Measurements from ENCODE around the gene GULP1. TPM values are rescaled to one million over a fixed set of nuclear protein-coding genes. Genes with fewer than 3 reads are reported as not detected.
A peak's percentile ranks its signal among the peaks of the same experiment; 100 is the strongest.

The GULP1 gene
- total RNA-seq, 2 donors from 2014 or later = 15.3 to 26.5 TPM

DNA sequence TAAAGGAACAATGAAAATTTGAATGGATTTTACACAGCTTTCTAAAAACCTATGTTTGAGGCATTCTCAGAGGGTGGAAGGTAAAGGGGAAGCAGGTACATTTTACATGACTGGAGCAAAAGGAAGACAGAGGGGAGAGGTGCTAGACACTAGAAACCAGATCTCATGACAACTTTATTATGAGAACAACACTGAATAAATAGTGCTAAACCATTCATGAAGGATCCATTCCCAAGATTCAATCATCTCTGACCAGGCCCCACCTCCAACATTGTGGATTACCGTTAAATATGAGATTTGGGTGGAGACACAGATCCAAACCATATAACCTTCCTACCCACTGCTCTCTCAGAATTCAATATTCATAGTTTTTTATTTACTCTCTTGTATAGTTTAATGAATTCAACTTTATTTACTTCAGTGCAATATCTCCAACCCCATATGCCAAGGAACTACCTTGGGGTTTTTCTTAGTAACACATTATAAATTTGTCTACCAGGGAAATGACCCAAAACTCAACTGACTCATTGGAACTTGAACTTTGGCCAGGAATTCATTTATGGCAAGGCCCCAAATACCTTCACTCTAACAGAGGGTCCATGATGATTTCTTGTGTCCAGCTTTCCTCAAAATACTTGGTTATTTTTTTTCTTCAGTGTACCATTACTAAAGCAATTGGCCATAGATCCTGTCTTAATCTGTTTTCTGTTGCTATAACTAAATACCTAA, 317.8 kb downstream of the GULP1 start:
- Mint-ChIP-seq H3K27me3 (ENCODE audit: insufficient read depth) (no peaks in the 10 kb centered on the region), H3K4me3 (no peak overlapping the region), H3K36me3 (ENCODE audit: low read depth) (peaks cover 1% of the 10 kb centered on the region), H3K9me3 (peaks cover 9% of the 10 kb centered on the region), H3K27ac (no peak overlapping the region), H3K4me1 (peaks cover 6% of the 10 kb centered on the region)
- TF ChIP-seq, protein P1, sequence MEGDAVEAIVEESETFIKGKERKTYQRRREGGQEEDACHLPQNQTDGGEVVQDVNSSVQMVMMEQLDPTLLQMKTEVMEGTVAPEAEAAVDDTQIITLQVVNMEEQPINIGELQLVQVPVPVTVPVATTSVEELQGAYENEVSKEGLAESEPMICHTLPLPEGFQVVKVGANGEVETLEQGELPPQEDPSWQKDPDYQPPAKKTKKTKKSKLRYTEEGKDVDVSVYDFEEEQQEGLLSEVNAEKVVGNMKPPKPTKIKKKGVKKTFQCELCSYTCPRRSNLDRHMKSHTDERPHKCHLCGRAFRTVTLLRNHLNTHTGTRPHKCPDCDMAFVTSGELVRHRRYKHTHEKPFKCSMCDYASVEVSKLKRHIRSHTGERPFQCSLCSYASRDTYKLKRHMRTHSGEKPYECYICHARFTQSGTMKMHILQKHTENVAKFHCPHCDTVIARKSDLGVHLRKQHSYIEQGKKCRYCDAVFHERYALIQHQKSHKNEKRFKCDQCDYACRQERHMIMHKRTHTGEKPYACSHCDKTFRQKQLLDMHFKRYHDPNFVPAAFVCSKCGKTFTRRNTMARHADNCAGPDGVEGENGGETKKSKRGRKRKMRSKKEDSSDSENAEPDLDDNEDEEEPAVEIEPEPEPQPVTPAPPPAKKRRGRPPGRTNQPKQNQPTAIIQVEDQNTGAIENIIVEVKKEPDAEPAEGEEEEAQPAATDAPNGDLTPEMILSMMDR (conservative IDR thresholded peaks at IDR 0.05) = no peak
- no peaks in the 10 kb centered on the region for H3K27me3 ChIP-seq (ENCODE audit: control insufficient read depth, insufficient read depth, low read length, poor library complexity, severe bottlenecking)
- no peak overlapping the region for H3K9ac ChIP-seq (ENCODE audit: extremely low read depth, low read length, poor library complexity, severe bottlenecking)
- peaks cover 5% of the 10 kb centered on the region for H3K4me1 ChIP-seq (ENCODE audit: control insufficient read depth, insufficient read depth, low read length)
- H3K9me3 ChIP-seq (ENCODE audit: control insufficient read depth, low read length) = no peaks in the 10 kb centered on the region
- H3K4me3 ChIP-seq (ENCODE audit: low read length) = no peak overlapping the region
- no peak for DNase-seq
- 100% methylated on average over 1 of the region's 1 CpG; no CpG with 5 or more reads in 1 of the 2 experiments for WGBS, 2 experiments (ENCODE audit: insufficient coverage in 1 of 2, insufficient read length in 1 of 2)
- no peaks in the 10 kb centered on the region for H3K36me3 ChIP-seq (ENCODE audit: control insufficient read depth, insufficient read depth, low read length)
- no peak overlapping the region for H3K27ac ChIP-seq (ENCODE audit: low read depth, low read length)

DNA sequence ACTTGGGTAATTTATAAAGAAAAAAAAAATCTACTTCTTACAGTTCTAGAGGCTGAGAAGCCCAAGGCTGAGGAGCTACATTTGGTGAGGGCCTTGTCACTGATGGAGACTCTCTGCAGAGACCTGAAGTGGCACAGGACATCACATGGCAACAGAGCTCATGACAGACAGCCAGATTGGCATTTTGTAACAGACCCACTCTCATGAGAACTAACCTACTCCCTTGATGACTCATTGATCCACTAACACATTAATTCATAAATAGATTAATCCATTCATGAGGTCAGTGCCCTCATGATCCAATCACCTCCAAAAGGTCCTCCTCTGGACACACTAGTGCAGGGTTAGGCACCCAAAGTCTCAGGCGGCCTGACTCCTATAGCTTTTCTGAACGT, 318.4 kb downstream of the GULP1 start:
- DNase-seq = no peak
- WGBS, 2 experiments (ENCODE audit: insufficient coverage in 1 of 2, insufficient read length in 1 of 2) = 91 to 100% methylated on average over 2 of the region's 2 CpGs
- Mint-ChIP-seq H3K36me3 (ENCODE audit: low read depth) (peaks cover 1% of the 10 kb centered on the region), H3K4me1 (peaks cover 6% of the 10 kb centered on the region), H3K27me3 (ENCODE audit: insufficient read depth) (no peaks in the 10 kb centered on the region), H3K4me3 (no peak overlapping the region), H3K9me3 (peaks cover 9% of the 10 kb centered on the region), H3K27ac (no peak overlapping the region)
- H3K27ac ChIP-seq (ENCODE audit: low read depth, low read length) = no peak overlapping the region
- no peak overlapping the region for H3K4me3 ChIP-seq (ENCODE audit: low read length)
- H3K4me1 ChIP-seq (ENCODE audit: control insufficient read depth, insufficient read depth, low read length) = peaks cover 5% of the 10 kb centered on the region
- H3K27me3 ChIP-seq (ENCODE audit: control insufficient read depth, insufficient read depth, low read length, poor library complexity, severe bottlenecking) = no peaks in the 10 kb centered on the region
- H3K9me3 ChIP-seq (ENCODE audit: control insufficient read depth, low read length) = no peaks in the 10 kb centered on the region
- H3K36me3 ChIP-seq (ENCODE audit: control insufficient read depth, insufficient read depth, low read length) = no peaks in the 10 kb centered on the region
- no peak overlapping the region for H3K9ac ChIP-seq (ENCODE audit: extremely low read depth, low read length, poor library complexity, severe bottlenecking)
- TF ChIP-seq, protein P1 (conservative IDR thresholded peaks at IDR 0.05) = no peak

DNA sequence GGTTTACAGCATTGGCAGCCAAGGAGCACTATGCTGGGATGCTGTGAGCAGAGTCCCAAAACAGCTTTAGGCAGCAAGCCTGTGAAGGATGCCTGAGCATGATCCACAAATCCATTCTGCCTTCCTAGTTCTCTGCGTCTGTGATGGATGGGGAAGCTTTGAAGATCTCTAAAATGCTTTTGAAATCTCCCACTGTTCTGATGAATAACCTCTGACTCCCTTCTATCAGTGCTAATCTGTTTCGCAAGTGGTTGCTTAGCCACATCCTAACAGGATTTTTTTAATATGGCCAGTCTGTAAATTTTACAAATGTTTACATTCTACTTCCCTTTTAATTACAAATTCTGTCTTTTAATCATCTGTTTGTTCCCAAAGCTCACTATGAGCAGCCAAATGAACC, 319.2 kb downstream of the GULP1 start:
- Histone ChIP-seq H3K9ac (ENCODE audit: extremely low read depth, low read length, poor library complexity, severe bottlenecking) (no peak overlapping the region), H3K4me1 (ENCODE audit: control insufficient read depth, insufficient read depth, low read length) (peaks cover 5% of the 10 kb centered on the region), H3K27me3 (ENCODE audit: control insufficient read depth, insufficient read depth, low read length, poor library complexity, severe bottlenecking) (no peaks in the 10 kb centered on the region), H3K27ac (ENCODE audit: low read depth, low read length) (peak overlapping the region; percentile 44), H3K9me3 (ENCODE audit: control insufficient read depth, low read length) (no peaks in the 10 kb centered on the region), H3K36me3 (ENCODE audit: control insufficient read depth, insufficient read depth, low read length) (no peaks in the 10 kb centered on the region), H3K4me3 (ENCODE audit: low read length) (no peak overlapping the region)
- Mint-ChIP-seq H3K4me3 (no peak overlapping the region), H3K27me3 (ENCODE audit: insufficient read depth) (no peaks in the 10 kb centered on the region), H3K27ac (no peak overlapping the region), H3K9me3 (peaks cover 6% of the 10 kb centered on the region), H3K36me3 (ENCODE audit: low read depth) (peaks cover 1% of the 10 kb centered on the region), H3K4me1 (peaks cover 6% of the 10 kb centered on the region)
- WGBS, 2 experiments (ENCODE audit: insufficient coverage in 1 of 2, insufficient read length in 1 of 2) = 77 to 89% methylated on average over 2 of the region's 2 CpGs
- no peak for DNase-seq
- TF ChIP-seq, protein P1 (conservative IDR thresholded peaks at IDR 0.05) = no peak

Data from endodermal cell (in vitro differentiated cells).